Keratinocyte (primary cell): ENCODE results near the gene TMEM109. TPM values are rescaled to one million over a fixed set of nuclear protein-coding genes. Genes with fewer than 3 reads are reported as not detected.

Experiments
- DNase-seq: peaks from one replicate; pipeline ENCODE4 v3.0.0-alpha.2; 2011; ENCODE audit warnings: low read depth, missing footprints, low spot score
- FAIRE-seq: peaks from 2 replicates; lab custom pipeline; 2011; peaks lifted over from hg19 to GRCh38; lab: Jason Lieb, UNC
- H2AFZ ChIP-seq: 2 replicates; pipeline ENCODE4 v1.6.0; 2012; ENCODE audit warnings: low read length, control low read depth, inconsistent platforms; ENCODE audit not compliant: control insufficient read depth
- H3K27ac ChIP-seq: 2 replicates; pipeline ENCODE4 v1.5.1; 2011; ENCODE audit warnings: low read length; ENCODE audit not compliant: control insufficient read depth, insufficient read depth
- H3K27me3 ChIP-seq: 3 replicates; pipeline ENCODE4 v1.6.0; 2011; ENCODE audit warnings: low read length; ENCODE audit not compliant: control insufficient read depth, insufficient read depth; ENCODE audit errors: extremely low read depth
- H3K36me3 ChIP-seq, 2 experiments: 2 replicates in 1 of 2; 3 replicates in 1 of 2; pipeline ENCODE4 v1.5.1; 2011; ENCODE audit warnings: low read length in 2 of 2, mild to moderate bottlenecking in 1 of 2; ENCODE audit not compliant: control insufficient read depth in 2 of 2, insufficient read depth in 2 of 2; ENCODE audit errors: extremely low read depth in 1 of 2
- H3K4me1 ChIP-seq: 3 replicates; pipeline ENCODE4 v1.5.1; 2011; ENCODE audit warnings: low read length; ENCODE audit not compliant: control insufficient read depth, insufficient read depth; ENCODE audit errors: extremely low read depth
- H3K4me2 ChIP-seq: 3 replicates; pipeline ENCODE4 v1.6.0; 2011; ENCODE audit warnings: low read depth, low read length; ENCODE audit not compliant: control insufficient read depth, insufficient read depth; ENCODE audit errors: extremely low read depth
- H3K4me3 ChIP-seq, 3 experiments: fragments of 200-600 bp in 1 of 3; sonication (generic) in 1 of 3; 2 replicates in 2 of 3; 3 replicates in 1 of 3; pipeline ENCODE4 v1.5.1; 2011 to 2016; ENCODE audit warnings: low read length in 3 of 3, mild to moderate bottlenecking in 3 of 3, control low read depth in 2 of 3, inconsistent platforms in 1 of 3, low read depth in 1 of 3, mixed read lengths in 1 of 3, mixed run types in 1 of 3, moderate library complexity in 1 of 3; ENCODE audit not compliant: control insufficient read depth in 2 of 3, insufficient read depth in 2 of 3; ENCODE audit errors: extremely low read depth in 1 of 3
- H3K79me2 ChIP-seq: 2 replicates; pipeline ENCODE4 v1.6.0; 2012; ENCODE audit warnings: low read length; ENCODE audit not compliant: control insufficient read depth, insufficient read depth
- H3K9ac ChIP-seq: 3 replicates; pipeline ENCODE4 v1.6.0; 2011; ENCODE audit warnings: low read length; ENCODE audit not compliant: control insufficient read depth, insufficient read depth; ENCODE audit errors: extremely low read depth
- H3K9me1 ChIP-seq: 3 replicates; pipeline ENCODE4 v1.6.0; 2011; ENCODE audit warnings: low read length; ENCODE audit not compliant: control insufficient read depth, insufficient read depth; ENCODE audit errors: extremely low read depth
- H3K9me3 ChIP-seq: 2 replicates; pipeline ENCODE4 v1.5.1; 2012; ENCODE audit warnings: low read depth, low read length; ENCODE audit not compliant: control insufficient read depth
- H4K20me1 ChIP-seq: 3 replicates; pipeline ENCODE4 v1.6.0; 2011; ENCODE audit warnings: low read length; ENCODE audit not compliant: control insufficient read depth, insufficient read depth; ENCODE audit errors: extremely low read depth
- EZH2 ChIP-seq: IDR thresholded peaks from one replicate; pipeline ENCODE4 v1.6.1; 2012; ENCODE audit warnings: inconsistent platforms, mild to moderate bottlenecking, low read length, moderate library complexity
- dilution Hi-C: fragments of 300-500 bp; cut with MboI; formaldehyde crosslinking; loops from one replicate; pipeline ENCODE4 v1.7.0; 2020; ENCODE audit warnings: low sequenced_read_pairs; ENCODE audit not compliant: extremely low pct_ligation_motif_present
- polyA plus RNA-seq, 5 experiments: library from polyadenylated mRNA; depleted of rRNA in 3 of 5; stranded (reverse) in 3 of 5; stranded (forward) in 1 of 5; unstranded in 1 of 5; fragments of >200 nt; gene quantifications; 1 replicate in 1 of 5; 2 replicates in 3 of 5; 3 replicates in 1 of 5; pipeline versions ENCODE4 v1.2.1 to v1.2.3, GENCODE V29; 2011 to 2012; ENCODE audit warnings: missing spikeins in 2 of 5, low read depth in 1 of 5, low replicate concordance in 1 of 5
- TF ChIP-seq, protein P1 (sequence below), 3 experiments: IDR thresholded peaks in 1 of 3; conservative IDR thresholded peaks in 1 of 3; optimal IDR thresholded peaks in 1 of 3; 2 replicates in 2 of 3; 3 replicates in 1 of 3; pipeline versions ENCODE3 to v1.5.1; 2011; ENCODE audit warnings: low read length in 3 of 3, mild to moderate bottlenecking in 3 of 3, moderate library complexity in 2 of 3, control low read depth in 1 of 3, inconsistent platforms in 1 of 3; ENCODE audit not compliant: insufficient read depth in 2 of 3; ENCODE audit errors: extremely low read depth in 1 of 3

The TMEM109 gene
- polyA plus RNA-seq, 1 donor (not counting 4 experiments of a cell fraction or from before 2014, with no cell fraction given) = 25.2 TPM

DNA sequence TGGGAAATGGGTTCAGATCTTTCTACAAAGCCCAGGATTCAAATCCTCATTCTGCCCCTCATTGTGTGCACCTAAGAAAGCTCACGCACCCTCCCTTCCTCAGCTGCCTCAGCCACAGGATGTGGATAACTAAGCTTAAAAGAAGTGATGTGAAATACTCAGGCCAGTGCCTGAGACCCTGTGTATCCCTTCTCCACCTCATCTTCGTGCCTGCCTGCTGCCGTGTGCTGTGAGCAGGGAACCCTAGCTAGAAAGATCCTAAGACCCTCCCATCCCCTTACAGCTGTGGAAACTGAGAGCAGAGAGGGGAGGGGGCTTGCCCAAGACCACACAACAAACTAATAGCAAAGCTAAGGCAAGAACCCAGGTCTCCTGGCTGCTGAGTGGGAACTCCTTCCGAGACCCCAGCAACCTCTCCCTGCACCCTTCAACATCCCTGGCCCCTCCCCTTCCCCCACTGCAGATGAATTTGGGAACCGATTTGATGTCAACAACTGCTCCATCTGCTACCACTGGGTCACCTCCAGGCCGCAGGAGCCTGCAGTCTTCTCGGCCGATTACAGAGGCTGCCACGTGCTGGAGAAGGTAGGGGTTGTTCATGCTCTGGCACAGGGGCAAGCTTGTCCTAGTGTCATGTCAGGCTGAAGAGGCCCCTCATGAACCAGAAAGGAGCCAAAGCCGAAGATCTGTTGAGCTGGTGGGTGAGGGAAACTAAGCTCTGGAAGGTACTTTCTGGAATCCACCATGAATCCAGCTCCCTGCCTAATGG lies 45.1 kb upstream of the TMEM109 start:
- Histone ChIP-seq H3K9me3 (no peaks in the 10 kb centered on the region), H3K9me1 (no peaks in the 10 kb centered on the region), H3K4me3 (no peak overlapping the region), H2AFZ (no peak overlapping the region), H3K4me1 (no peaks in the 10 kb centered on the region), H3K27me3 (no peaks in the 10 kb centered on the region), H3K27ac (no peak overlapping the region), H3K36me3 (no peaks in the 10 kb centered on the region), H4K20me1 (no peaks in the 10 kb centered on the region), H3K4me2 (no peak overlapping the region), H3K79me2 (no peaks in the 10 kb centered on the region), H3K9ac (no peak overlapping the region)
- DNase-seq = no peak
- dilution Hi-C loops = no loop called here
- no peak for FAIRE-seq
- no peak for TF ChIP-seq EZH2
- TF ChIP-seq, protein P1, sequence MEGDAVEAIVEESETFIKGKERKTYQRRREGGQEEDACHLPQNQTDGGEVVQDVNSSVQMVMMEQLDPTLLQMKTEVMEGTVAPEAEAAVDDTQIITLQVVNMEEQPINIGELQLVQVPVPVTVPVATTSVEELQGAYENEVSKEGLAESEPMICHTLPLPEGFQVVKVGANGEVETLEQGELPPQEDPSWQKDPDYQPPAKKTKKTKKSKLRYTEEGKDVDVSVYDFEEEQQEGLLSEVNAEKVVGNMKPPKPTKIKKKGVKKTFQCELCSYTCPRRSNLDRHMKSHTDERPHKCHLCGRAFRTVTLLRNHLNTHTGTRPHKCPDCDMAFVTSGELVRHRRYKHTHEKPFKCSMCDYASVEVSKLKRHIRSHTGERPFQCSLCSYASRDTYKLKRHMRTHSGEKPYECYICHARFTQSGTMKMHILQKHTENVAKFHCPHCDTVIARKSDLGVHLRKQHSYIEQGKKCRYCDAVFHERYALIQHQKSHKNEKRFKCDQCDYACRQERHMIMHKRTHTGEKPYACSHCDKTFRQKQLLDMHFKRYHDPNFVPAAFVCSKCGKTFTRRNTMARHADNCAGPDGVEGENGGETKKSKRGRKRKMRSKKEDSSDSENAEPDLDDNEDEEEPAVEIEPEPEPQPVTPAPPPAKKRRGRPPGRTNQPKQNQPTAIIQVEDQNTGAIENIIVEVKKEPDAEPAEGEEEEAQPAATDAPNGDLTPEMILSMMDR (optimal IDR thresholded peaks at IDR 0.05 in 1 of 3, IDR thresholded peaks at IDR 0.05 in 1 of 3, conservative IDR thresholded peaks at IDR 0.05 in 1 of 3; ENCODE audit: extremely low read depth in 1 of 3, insufficient read depth in 2 of 3, low read length in 3 of 3) = no peak

DNA sequence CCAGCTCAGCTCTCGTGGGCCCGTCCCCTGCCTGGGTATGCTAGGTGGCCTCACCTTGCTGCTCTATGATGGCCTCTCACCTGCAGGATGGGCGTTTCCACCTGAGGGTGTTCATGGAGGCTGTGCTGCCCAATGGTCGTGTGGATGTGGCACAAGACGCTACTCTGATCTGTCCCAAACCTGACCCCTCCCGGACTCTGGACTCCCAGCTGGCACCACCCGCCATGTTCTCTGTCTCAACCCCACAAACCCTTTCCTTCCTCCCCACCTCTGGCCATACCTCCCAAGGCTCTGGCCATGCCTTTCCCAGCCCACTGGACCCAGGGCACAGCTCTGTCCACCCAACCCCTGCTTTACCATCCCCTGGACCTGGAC lies 44.5 kb upstream of the TMEM109 start:
- H3K9me1 ChIP-seq = no peaks in the 10 kb centered on the region
- H4K20me1 ChIP-seq = no peaks in the 10 kb centered on the region
- no peak for FAIRE-seq

More for the DNA sequence above, 44.5 kb upstream of the TMEM109 start:
- H3K36me3 ChIP-seq = no peaks in the 10 kb centered on the region
- no peak overlapping the region for H2AFZ ChIP-seq
- no peaks in the 10 kb centered on the region for H3K27me3 ChIP-seq
- TF ChIP-seq, protein P1 (optimal IDR thresholded peaks at IDR 0.05 in 1 of 3, IDR thresholded peaks at IDR 0.05 in 1 of 3, conservative IDR thresholded peaks at IDR 0.05 in 1 of 3; ENCODE audit: extremely low read depth in 1 of 3, insufficient read depth in 2 of 3, low read length in 3 of 3) = no peak
- no peak for TF ChIP-seq EZH2
- no peaks in the 10 kb centered on the region for H3K79me2 ChIP-seq
- no peak overlapping the region for H3K4me3 ChIP-seq
- no peak overlapping the region for H3K27ac ChIP-seq
- H3K9me3 ChIP-seq = no peaks in the 10 kb centered on the region
- no peak for DNase-seq
- H3K9ac ChIP-seq = no peak overlapping the region
- no peak overlapping the region for H3K4me2 ChIP-seq
- H3K4me1 ChIP-seq = no peaks in the 10 kb centered on the region
- dilution Hi-C loops = no loop called here
